Activated CD4-positive, alpha-beta memory T cell treated with anti-CD3 and anti-CD28 coated beads for 36 hours (primary cell): ENCODE measurements around the gene CBFA2T3. TPM values are rescaled to one million over a fixed set of nuclear protein-coding genes. Genes with fewer than 3 reads are reported as not detected.

Experiments used
- CTCF ChIA-PET: fragments of 350-600 bp; sonication (Branson Sonifier 250); formaldehyde crosslinking; loops from one replicate; lab custom pipeline; 2021; ENCODE audit warnings: antibody characterized with exemption, inconsistent platforms; lab: Charles Lee
- POLR2A ChIA-PET: fragments of 350-600 bp; sonication (Branson Sonifier 250); formaldehyde crosslinking; loops from one replicate; lab custom pipeline; 2021; ENCODE audit warnings: antibody characterized with exemption; lab: Charles Lee
- DNase-seq: peaks from one replicate; pipeline ENCODE4 v3.0.0-alpha.2; 2020
- H3K27ac Mint-ChIP-seq: one replicate; pipeline ENCODE4 v1.8.0; 2021; ENCODE audit warnings: mixed read lengths
- H3K27me3 Mint-ChIP-seq: one replicate; pipeline ENCODE4 v1.8.0; 2021; ENCODE audit warnings: mixed read lengths
- H3K36me3 Mint-ChIP-seq: one replicate; pipeline ENCODE4 v1.8.0; 2021; ENCODE audit warnings: mixed read lengths
- H3K4me1 Mint-ChIP-seq: one replicate; pipeline ENCODE4 v1.8.0; 2021; ENCODE audit warnings: low read depth, mixed read lengths
- H3K4me3 Mint-ChIP-seq: one replicate; pipeline ENCODE4 v1.8.0; 2021; ENCODE audit warnings: mild to moderate bottlenecking, mixed read lengths
- H3K9me3 Mint-ChIP-seq: one replicate; pipeline ENCODE4 v1.8.0; 2021; ENCODE audit warnings: mixed read lengths
- intact Hi-C: fragments of 100-400 bp; cut with micrococcal nuclease; formaldehyde crosslinking; loops from one replicate; pipeline ENCODE4 v1.15.1; 2023
- total RNA-seq, 2 experiments: library from RNA; stranded (reverse); gene quantifications; one replicate each; pipeline ENCODE4 v1.2.3, GENCODE V29; 2021

Gene CBFA2T3
- total RNA-seq, 2 experiments from 2014 or later: 0.12 TPM; not detected in 1

DNA sequence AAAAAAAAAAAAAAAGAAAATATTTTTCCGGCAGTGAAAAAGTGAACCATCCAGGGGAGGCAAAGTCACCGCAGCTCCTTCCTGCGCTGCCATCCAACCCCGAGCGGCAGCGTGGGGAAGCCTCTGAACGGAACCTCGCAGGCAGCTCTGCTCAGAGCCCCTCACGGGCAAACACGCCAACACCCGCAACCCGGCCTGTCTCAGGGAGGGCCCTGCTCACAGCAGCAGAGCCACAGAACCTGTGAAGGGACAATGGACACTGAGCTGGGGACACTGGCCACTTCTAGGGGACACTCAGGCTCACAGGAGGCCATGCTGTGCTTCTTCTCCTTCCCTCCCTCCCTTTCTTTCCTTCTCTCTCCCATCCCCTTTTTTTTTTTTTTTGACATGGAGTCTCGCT lies 143.9 kb downstream of the CBFA2T3 start:
- Mint-ChIP-seq H3K4me1 (no peaks in the 10 kb centered on the region), H3K4me3 (no peak overlapping the region), H3K27ac (no peak overlapping the region), H3K27me3 (no peaks in the 10 kb centered on the region), H3K9me3 (no peaks in the 10 kb centered on the region), H3K36me3 (peaks cover 3% of the 10 kb centered on the region)
- intact Hi-C loops: no loop called here
- ChIA-PET CTCF (no interaction called here), POLR2A (no interaction called here)
- DNase-seq: no peak

DNA sequence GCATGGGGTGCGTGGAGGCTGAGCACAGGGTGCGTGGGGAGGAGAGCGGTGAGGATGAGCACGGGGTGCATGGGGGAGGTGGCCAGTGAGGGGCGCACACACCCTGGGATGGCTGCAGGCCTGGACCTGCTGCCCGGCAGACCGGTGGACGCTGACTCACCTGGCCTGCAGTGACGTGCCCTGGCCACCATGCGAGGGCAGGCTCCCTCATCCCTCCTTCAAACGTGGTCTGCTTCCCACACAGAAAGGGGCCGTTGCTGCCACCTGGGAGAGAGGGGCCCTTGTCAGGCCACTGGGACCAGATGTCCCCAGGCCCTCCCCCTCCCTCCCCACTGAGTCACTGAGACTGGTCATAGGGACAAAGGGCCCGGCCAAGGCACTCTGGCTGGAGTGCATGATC lies 145.2 kb downstream of the CBFA2T3 start:
- DNase-seq: no peak
- intact Hi-C loops: no loop called here
- Mint-ChIP-seq H3K36me3 (peaks cover 3% of the 10 kb centered on the region), H3K4me3 (no peak overlapping the region), H3K27me3 (no peaks in the 10 kb centered on the region), H3K4me1 (no peaks in the 10 kb centered on the region), H3K9me3 (no peaks in the 10 kb centered on the region), H3K27ac (no peak overlapping the region)
- CTCF ChIA-PET: no interaction called here
- POLR2A ChIA-PET: no interaction called here

DNA sequence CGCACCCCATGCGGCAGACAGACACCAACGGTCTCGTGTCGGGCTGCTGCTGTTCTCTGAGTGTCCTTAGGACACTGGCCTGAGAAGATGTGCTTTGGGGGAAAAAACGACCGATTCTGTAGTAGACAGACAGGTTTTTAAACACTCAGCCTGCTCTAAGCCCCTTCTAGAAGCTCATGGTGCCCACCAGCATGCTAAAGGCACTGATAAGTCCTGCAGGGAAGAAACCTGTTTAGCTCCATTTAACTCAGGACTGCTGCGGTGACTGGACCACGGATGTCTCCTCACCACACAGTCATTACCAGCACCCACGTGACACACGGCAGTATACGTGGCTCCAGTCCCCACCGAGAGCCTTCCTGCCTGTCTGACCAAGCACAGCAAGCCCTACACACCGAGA lies 146.2 kb downstream of the CBFA2T3 start:
- intact Hi-C loops: no loop called here
- POLR2A ChIA-PET: no interaction called here
- CTCF ChIA-PET: interaction anchor here (1.1 kb wide), 1 partner anchor 18 kb away, joined by 4 read pairs; no protein-coding TSS in a partner anchor

DNA sequence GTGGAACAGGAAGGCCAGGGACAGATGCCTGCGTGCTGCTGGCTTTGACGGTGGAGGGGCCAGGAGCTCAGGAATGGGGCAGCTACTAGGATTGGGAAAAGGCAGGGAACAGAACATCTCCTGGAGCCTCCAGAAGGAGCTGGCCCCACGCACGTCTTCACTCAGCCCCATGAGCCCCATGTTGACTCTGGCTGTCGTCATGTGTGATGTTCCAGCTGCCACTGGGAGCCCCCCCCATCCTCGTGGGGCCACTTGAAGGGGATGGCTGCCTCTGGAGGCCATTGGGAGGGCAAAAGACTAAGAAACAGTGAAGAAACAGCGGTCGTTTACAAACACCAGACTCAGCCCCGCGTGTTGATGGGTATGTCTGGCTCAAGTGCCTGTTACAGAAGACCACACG lies 146.7 kb downstream of the CBFA2T3 start:
- H3K27ac Mint-ChIP-seq: no peak overlapping the region
- H3K36me3 Mint-ChIP-seq: peaks cover 2% of the 10 kb centered on the region
- CTCF ChIA-PET: interaction anchor here (1.1 kb wide), 1 partner anchor 18 kb away, joined by 4 read pairs; no protein-coding TSS in a partner anchor
- no peak for DNase-seq
- no peaks in the 10 kb centered on the region for H3K27me3 Mint-ChIP-seq
- intact Hi-C loops: no loop called here
- POLR2A ChIA-PET: no interaction called here
- H3K4me1 Mint-ChIP-seq: no peaks in the 10 kb centered on the region
- no peak overlapping the region for H3K4me3 Mint-ChIP-seq
- H3K9me3 Mint-ChIP-seq: no peaks in the 10 kb centered on the region

More for the DNA sequence above, 146.2 kb downstream of the CBFA2T3 start:
- Mint-ChIP-seq H3K27me3 (no peaks in the 10 kb centered on the region), H3K36me3 (peaks cover 3% of the 10 kb centered on the region), H3K27ac (no peak overlapping the region), H3K4me3 (no peak overlapping the region), H3K9me3 (no peaks in the 10 kb centered on the region), H3K4me1 (no peaks in the 10 kb centered on the region)
- no peak for DNase-seq

DNA sequence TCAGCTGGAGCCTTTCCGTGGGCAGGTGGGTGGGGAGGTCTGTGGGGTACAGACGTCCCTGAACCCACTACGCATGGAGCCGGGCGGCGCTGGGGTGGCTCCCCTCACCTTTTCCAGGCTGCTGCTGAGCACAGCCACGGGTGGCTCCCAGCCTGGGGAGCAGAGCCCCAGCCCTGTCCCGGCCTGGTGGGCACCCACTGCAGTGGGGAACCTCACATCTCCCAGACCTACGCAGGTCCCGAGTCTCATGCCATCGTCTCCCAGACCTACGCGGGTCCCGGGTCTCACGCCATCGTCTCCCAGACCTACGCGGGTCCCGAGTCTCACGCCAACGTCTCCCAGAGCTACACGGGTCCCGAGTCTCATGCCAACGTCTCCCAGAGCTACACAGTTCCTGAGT lies 148.3 kb downstream of the CBFA2T3 start:
- intact Hi-C loops: no loop called here
- no peak overlapping the region for H3K4me3 Mint-ChIP-seq
- H3K9me3 Mint-ChIP-seq: no peaks in the 10 kb centered on the region
- POLR2A ChIA-PET: interaction anchor here (0.5 kb wide), 1 partner anchor 26 kb away, joined by 4 read pairs; no protein-coding TSS in a partner anchor
- H3K27ac Mint-ChIP-seq: no peak overlapping the region
- no peaks in the 10 kb centered on the region for H3K4me1 Mint-ChIP-seq
- no peak for DNase-seq
- CTCF ChIA-PET: no interaction called here
- H3K27me3 Mint-ChIP-seq: no peaks in the 10 kb centered on the region
- no peaks in the 10 kb centered on the region for H3K36me3 Mint-ChIP-seq

DNA sequence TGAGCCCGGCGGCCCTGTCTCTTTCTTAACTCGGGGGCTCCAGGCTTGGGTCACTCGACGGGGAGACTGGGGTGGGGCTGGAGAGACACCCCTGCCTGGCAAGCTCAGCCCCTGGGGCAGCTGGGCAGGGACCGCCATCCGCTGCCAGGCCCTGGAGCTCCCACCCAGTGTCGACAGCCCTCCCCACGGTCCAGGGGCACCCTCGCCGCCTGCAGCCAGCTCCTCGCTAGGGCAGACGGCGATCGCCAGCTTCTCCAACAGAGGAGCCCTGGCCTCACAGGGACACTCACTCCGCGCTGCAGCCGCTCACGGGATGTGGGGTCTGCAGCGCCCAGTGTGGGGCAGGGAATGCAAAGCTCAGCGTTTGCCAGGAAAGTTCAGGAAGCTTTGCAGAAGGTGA lies 149.3 kb downstream of the CBFA2T3 start:
- DNase-seq: no peak
- no peaks in the 10 kb centered on the region for H3K36me3 Mint-ChIP-seq
- no peaks in the 10 kb centered on the region for H3K27me3 Mint-ChIP-seq
- POLR2A ChIA-PET: no interaction called here
- no peaks in the 10 kb centered on the region for H3K9me3 Mint-ChIP-seq
- CTCF ChIA-PET: no interaction called here
- H3K4me3 Mint-ChIP-seq: no peak overlapping the region
- no peak overlapping the region for H3K27ac Mint-ChIP-seq
- H3K4me1 Mint-ChIP-seq: no peaks in the 10 kb centered on the region
- intact Hi-C loops: no loop called here

DNA sequence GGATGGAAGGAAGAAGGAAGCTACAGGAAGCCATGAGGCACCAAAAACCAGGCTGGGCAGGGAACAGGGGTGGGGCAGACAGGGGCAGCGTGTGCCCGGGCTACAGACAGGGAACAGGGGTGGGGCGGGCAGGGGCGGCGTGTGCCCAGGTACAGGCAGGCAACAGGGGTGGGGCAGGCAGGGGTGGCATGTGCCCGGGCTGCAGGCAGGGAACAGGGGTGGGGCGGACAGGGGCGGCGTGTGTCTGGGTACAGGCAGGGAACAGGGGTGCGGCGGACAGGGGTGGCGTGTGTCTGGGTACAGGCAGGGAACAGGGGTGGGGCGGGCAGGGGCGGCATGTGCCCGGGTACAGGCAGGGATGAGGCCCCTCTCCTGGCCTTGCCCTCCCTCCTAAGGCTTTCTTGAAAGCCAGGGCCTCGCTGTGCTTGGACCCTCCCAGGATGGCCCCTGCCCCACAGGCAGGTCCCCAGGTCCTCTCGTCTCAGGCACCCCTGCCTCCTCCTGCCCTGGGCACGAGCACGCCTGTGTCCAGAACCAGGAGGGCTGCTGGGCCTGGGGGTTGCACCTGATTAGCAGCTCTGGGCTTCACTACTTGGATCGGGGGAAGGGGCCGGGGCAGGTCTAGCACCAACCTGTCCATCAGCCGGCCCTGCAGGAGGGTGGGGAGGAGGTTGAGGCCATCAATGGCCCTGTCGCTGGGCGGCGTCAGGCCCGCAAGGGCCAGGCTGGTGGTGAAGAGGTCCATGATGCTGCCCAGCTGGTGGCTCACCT lies 150.8 kb downstream of the CBFA2T3 start:
- no peak overlapping the region for H3K4me3 Mint-ChIP-seq
- CTCF ChIA-PET: no interaction called here
- no peaks in the 10 kb centered on the region for H3K36me3 Mint-ChIP-seq
- POLR2A ChIA-PET: no interaction called here
- H3K4me1 Mint-ChIP-seq: no peaks in the 10 kb centered on the region
- no peaks in the 10 kb centered on the region for H3K27me3 Mint-ChIP-seq
- no peak overlapping the region for H3K27ac Mint-ChIP-seq
- intact Hi-C loops: no loop called here
- no peaks in the 10 kb centered on the region for H3K9me3 Mint-ChIP-seq
- no peak for DNase-seq

DNA sequence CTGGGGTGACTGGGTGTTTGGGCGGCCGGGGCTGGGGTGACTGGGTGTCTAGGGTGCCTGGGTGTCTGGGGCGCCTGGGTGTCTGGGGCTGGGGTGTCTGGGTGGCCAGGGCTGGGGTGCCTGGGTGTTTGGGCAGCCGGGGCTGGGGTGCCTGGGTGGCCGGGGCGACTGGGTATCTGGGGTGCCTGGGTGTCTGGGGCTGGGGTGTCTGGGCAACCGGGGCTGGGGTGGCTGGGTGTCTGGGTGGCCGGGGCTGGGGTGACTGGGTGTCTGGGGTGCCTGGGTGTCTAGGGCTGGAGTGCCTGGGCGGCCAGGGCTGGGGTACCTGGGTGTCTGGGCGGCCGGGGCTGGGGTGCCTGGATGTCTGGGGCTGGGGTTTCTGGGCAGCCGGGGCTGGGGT lies 151.9 kb downstream of the CBFA2T3 start:
- H3K4me3 Mint-ChIP-seq: no peak overlapping the region
- H3K27ac Mint-ChIP-seq: no peak overlapping the region
- intact Hi-C loops: no loop called here
- ChIA-PET CTCF (no interaction called here), POLR2A (no interaction called here)
- no peaks in the 10 kb centered on the region for H3K4me1 Mint-ChIP-seq
- no peaks in the 10 kb centered on the region for H3K27me3 Mint-ChIP-seq
- H3K9me3 Mint-ChIP-seq: no peaks in the 10 kb centered on the region
- no peak for DNase-seq
- no peaks in the 10 kb centered on the region for H3K36me3 Mint-ChIP-seq

Other genes with a start within 250 kb of the CBFA2T3 start
- gene PIEZO1, start 192.0 kb downstream of the CBFA2T3 start, total RNA-seq: 100 to 1,000 TPM; 221 to 234 TPM
- 100 to 1,000 TPM; 169 to 183 TPM for gene CDT1, start 173.4 kb downstream of the CBFA2T3 start, total RNA-seq
- 100 to 1,000 TPM; 270 to 272 TPM for gene APRT, start 165.3 kb downstream of the CBFA2T3 start, total RNA-seq
- 10 to 100 TPM; 22.0 to 24.1 TPM for gene GALNS, start 120.3 kb downstream of the CBFA2T3 start, total RNA-seq
- gene TRAPPC2L, start 120.1 kb downstream of the CBFA2T3 start, total RNA-seq: 10 to 100 TPM; 63.6 to 71.5 TPM
- not detected for gene PABPN1L, start 110.5 kb downstream of the CBFA2T3 start, total RNA-seq
- gene ACSF3, start 116.6 kb upstream of the CBFA2T3 start, total RNA-seq: 10 to 100 TPM; 36.1 to 37.3 TPM
- not detected for gene CDH15, start 194.5 kb upstream of the CBFA2T3 start, total RNA-seq
- under 1 TPM; 0.39 to 0.45 TPM for gene SLC22A31, start 223.3 kb upstream of the CBFA2T3 start, total RNA-seq
- 1 to 10 TPM; 7.4 to 7.9 TPM for gene ZNF778, start 240.5 kb upstream of the CBFA2T3 start, total RNA-seq